ENCODE data around the gene DPEP3.
"Not testable (repeated sequence)": the region's sequence is repeated elsewhere in the genome, so short reads cannot be mapped to it uniquely, and the experiment has no call there.

The DPEP3 gene

DNA sequence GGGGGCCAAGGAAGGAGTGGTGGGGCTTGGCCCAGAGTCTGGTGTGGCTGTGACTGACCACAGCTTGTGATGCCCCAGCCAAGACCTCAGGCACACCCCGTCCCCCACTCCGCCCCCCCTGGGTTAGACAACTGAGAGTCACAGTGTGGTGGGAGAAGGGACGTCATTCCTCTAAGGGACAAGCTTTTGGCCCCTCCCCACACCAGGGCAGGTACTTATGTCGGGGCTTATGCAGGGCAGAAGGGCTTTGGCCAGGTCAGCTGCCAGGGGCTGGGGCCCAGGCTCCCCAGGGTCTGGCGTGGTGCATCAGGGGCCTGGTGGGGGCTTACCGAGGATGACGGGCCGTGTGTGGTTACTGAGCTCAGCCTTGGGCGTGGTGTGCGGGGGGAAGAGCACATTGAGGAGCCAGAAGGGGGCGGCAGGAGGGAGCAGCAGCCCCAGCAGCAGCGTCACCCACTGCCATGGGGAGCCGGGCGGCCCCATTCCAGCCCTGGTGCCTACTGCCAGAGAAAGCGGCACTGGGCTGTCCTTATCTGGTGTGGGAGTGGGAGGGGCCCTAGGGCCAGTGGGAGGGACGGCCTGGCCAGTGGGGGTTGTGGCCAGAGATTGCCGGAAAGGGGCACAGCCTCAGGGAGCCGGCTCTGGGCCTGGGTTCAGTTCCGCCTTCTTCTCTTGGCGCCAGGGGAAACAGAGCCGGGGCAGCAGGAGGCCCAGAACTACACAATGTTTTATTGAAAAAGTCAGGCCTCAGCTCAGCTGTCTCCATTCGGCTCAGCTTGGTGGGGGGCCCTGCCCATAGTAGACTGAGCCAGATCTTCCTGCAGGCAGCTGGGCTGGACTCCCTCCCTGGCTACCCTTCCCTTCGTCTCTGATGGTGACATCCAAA, 36.4 kb downstream of the DPEP3 start, which contains the start of gene LCAT:
LCAT (minus strand) TSS at position 502 of the 886 bp plus-strand sequence; CDS start at position 483, 19 bp downstream.
- no peak for DNase-seq

DNA sequence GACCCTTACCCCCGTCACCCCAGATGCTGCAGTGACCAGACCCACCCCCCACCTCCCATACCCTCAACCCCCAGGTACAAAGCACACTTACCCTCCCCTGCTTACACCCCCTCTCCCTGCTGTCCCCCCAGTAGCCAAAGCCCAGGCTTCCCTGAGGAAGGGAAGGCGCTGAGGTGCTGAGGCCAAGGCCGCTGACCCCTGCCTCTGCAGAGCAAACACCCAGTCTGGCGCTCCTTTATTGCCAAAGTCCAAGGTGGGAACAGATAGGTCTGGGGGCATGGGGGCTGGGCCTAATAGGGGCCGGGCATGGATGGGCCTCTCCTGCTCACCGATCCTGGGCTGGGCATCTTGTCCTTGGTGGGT, 37.1 kb downstream of the DPEP3 start:
- DNase-seq: no peak

DNA sequence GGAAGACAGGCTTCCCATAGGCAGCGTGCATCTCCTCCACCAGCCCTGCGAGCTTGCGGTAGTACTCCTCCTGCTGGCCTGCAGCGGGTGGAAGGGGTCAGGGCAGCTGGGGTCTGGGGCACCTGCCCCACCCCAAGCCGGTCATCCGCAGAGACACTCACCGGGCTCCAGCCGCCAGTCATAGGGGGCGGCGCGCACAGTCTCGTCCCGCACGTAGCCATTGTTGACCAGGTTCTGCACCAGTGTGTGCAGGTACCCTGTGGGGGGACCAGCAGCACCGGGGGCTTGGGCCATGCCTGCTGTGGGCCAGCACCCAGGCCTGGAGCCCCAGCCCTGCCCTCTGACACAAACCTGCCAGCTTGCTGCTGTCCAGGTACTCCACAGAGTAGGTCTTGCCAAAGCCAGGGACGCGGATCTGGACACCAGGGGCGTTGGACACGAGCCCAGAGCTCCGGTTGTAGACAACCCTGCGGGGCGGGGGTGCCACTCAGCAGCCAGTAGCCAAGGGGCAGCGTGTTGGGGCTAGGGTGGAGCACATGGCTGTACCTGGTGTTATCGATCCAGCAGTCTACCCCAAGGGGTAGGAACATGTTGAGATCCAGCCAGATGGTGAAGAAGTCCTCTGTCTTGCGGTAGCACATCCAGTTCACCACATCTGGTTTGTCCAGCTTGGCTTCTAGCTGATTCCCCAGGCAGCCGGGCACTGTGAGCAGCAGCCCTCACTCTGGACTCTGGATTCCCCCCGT, 37.6 kb downstream of the DPEP3 start:
- no peak for DNase-seq

DNA sequence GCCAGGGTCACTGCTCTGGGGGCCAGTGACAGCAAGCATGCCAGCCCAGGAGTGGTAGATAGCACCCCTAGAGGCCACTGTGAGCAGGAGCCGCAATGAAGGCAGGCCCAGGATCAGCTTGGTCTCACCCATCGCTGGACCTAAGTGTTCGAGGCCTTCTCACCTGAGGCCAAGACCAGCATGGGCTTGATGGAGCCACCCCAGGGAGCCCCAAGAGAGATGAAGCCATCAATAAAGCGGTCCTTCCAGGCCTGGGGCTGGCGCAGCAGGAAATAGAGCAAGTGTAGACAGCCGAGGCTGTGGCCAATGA, 38.1 kb downstream of the DPEP3 start:
- peak; percentile 45 for DNase-seq

DNA sequence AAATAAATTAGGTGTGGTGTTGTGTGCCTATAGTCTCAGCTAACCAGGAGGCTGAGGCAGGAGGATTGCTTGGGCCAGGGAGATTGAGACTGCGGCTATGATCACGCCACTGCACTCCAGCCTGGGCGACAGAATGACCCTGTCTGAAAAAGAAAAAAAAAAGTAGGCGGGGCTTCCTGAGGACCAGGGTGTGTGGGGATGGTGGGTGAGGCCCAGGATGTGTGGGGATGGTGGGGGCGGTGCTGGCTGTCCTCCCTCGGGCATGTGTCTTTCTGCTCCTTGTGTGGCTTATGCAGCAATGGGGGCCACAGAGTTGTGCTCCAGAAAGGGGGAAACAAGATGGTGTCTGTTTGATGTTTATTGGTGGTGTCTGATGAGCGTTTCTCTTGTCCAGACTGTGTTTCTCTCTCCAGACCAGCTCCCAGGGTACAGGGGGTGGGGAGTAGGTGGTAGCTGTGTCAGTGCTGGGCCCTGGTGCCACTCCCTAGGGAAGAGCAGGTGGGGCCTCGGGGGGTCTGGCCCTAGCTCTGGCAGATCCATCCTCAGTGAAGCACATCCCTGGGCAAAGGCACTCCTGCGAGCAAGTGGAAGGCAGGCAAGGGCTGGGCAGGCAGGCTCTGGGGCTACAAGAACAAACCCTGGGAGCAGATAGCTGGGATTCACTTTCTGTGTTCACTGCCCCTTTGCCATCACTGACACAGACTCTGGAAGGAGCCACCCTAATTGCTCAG, 38.7 kb downstream of the DPEP3 start:
- DNase-seq: no peak

DNA sequence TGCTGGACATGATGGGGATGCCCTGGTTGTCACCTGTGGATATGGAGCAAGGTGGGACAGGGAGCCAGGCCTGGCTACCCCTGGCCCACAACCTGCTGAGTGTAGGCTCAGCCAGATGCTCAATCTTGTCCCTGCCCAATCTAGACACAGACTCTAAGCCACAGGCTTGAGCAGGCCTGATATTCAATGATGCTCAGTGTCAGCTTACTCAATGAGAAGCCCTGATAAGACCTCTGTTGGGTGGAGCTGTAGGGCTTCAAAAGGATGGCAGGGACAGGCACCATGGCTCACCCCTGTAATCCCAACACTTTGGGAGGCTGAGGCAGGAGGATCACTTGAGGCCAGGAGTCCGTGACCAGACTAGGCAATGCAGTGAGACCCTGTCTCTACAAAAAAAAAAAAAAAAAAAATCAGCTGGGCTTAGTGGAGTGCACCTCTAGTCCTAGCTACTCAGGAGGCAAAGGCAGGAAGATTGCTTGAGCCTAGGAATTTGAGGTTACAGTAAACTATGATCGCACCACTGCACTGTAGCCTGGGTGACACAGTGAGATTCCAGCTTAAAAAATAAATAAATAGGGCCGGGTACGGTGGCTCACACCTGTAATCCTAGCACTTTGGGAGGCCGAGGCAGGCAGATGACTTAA, 39.7 kb downstream of the DPEP3 start:
- DNase-seq: no peak

DNA sequence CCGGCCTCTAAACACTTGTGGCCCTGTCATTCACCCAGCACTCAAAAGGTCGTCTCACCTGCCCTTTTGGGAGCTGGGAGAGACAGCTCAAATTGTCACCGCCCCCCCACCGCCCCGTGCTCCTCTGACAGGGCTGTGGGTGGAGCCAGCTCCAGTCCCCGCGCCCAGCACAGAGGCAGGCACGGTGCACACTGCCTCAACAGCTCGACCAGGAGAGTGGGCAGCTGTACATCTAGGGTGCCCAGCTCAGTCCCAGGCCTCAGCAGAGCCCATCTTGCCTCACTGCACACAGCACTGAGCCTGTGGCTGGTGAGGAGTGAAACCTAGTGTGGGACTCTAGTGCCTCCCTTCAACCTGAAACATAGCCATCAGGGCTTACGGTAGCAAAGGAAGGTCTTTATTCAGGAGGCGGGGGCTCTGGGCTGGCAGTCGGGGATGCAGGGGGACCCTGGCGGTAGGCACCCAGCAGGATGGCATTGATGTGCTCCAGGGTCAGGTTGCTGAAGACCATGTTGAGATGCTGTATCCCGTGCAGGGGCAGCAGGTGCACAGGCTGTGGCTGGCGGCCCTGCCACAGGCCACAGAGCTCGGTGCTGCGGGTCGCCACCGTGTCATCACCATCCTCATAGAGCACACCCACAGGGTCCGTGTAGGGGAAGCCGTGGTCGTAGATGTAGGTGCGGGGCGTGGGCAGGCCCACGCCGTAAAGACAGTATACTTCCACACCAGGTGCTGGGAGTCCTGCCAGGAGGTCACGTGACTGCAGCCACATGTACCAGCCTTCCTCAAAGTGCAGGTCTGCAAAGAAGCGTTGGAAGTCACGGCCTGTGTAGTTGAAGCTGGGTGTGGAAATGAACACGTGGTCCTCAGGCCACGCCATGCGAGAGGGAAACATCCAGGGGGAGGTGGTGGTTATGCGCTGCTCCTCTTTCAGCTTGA, 40.5 kb downstream of the DPEP3 start:
- peak; percentile 29 for DNase-seq

DNA sequence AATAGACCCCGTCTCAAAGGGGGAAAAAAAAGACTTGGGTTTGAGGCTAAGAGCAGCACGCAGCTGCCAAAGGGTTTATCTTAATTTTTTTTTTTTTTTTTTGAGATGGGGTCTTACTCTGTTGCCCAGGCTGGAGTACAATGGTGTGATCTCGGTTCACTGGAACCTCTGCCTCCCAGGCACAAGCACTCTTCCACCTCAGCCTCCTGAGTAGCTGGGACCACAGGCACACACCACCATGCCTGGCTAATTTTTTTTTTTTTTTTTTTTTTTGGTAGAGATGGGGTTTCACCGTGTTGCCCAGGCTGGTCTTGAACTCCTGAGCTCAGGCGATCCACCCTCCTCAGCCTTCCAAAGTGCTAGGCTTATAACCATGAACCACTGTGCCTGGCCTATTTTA, 42.6 kb downstream of the DPEP3 start:
- not testable (repeated sequence) for DNase-seq

DNA sequence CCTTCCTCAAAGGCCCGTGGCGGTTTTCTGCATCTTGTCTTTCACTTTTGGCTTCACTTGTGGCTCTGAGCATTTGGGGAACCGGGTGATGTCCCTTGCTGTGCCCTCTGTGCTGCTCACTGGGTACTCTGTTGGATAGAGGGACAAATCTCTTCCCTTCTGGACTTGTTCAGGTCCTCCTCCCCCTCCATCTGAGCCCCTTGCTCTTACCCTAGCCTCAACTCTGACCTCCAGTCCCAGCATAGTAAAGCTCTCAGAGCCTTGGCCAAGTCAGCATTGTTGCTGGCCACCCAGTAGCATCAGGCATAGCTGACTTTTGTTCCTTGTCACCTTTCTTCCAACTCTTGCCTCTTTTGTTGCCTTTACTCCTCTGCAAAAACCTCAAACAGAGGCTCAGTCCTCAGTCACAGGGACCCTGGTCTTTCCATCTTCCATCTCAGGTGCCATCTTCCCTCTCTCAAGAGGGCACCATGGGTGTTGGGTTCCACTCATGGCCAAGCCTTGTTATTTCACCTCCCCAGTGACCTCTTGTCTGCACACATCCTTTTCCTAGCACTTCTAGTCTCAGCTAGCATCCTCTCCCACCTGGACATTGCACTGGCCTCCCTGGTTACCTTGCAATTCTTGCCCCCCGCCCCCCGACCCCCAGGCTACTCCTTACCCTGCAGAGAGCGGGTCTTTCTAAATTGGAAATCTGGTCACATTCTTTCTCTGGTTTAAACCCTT, 43.3 kb downstream of the DPEP3 start:
- DNase-seq: peak; percentile 84

DNA sequence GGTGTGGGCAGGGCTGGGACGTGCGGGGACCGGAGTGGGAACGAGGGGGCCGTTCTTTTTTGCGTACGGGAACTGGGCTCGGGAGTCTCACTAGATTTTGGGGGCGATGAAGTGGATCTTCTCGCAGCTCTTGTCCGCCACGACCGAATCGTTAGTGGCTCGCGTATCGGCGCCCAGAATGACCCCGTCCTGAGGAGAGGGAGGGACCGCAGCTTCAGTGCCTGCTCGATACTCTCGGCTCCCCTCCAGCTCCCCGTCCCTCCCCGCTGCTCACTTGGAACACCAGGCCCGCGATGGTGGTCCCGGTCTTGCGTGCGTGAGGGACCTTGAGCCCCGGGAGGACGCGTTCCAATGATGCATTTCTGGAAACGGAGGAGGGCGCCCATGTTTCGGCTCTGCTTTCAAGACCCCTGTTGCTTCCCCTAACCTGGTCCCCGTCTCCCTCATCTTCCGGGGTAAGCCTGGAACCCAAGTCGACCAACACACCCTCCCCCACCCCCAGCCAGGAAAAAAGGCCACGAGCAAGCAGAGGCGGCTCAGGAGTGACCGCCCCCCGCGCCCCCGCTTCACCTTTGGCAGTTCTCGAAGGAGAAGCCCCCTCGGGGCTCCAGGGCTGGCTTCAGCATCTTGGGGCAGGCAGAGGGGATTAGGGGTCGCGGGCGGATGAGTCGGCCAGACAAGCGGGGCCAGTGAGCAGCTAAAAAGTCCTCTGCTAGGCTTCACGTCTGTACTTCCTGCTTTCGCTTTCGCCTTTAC, 44.0 kb downstream of the DPEP3 start, which contains the start of gene PSMB10:
PSMB10 (minus strand) TSS at position 727 of the 756 bp plus-strand sequence; CDS start at position 626, 101 bp downstream.
- DNase-seq: no peak

DNA sequence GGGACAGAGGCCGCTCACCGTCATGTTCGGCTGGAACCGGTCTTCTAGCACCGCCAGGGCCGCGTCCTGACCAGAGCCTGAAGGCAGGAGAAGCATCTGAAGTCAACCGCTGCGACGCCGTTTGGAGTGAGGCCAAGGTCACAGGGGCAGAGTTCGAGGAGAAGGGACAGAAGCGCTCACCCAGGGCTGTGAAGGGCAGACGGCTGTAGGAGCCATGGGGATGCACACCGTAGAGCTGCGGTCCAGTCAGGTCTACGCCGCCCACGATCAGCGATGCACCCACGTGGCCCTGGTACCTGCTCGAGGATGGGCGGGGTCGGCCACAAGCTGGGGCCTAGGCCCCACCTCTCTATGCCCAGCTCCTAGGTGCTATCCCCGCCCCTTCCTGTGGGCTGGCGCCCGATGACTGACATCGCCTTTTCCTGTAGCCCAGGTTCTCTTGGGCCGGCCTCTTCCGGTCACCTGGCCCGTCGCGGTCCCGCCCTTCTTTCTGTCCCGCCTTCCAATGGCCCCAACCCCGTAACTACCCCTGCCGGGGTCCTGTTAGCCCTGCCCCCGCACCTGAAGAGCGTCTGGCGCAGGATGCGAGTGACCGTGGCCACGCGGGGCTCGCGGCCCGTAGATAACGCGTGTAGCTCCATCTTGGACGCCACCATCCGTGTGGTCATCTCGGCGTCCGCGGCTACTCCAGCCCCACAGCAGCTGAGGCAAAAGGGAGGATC, 44.7 kb downstream of the DPEP3 start:
- DNase-seq: peak; percentile 98

DNA sequence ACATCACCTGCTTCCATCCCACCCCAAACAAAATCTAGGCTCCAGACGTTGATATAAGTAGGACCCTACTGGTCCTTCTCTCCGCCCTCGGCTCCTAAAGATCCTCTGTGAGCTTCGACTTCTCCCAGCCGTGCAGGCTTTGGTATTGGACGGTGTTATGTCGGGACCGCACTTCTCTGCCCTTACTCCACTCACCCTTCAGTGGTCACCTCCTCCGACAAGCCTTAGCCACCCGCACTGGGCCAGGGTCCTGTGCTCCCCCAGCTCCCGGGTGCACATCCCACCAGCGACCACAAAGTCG, 45.2 kb downstream of the DPEP3 start:
- DNase-seq: no peak

DNA sequence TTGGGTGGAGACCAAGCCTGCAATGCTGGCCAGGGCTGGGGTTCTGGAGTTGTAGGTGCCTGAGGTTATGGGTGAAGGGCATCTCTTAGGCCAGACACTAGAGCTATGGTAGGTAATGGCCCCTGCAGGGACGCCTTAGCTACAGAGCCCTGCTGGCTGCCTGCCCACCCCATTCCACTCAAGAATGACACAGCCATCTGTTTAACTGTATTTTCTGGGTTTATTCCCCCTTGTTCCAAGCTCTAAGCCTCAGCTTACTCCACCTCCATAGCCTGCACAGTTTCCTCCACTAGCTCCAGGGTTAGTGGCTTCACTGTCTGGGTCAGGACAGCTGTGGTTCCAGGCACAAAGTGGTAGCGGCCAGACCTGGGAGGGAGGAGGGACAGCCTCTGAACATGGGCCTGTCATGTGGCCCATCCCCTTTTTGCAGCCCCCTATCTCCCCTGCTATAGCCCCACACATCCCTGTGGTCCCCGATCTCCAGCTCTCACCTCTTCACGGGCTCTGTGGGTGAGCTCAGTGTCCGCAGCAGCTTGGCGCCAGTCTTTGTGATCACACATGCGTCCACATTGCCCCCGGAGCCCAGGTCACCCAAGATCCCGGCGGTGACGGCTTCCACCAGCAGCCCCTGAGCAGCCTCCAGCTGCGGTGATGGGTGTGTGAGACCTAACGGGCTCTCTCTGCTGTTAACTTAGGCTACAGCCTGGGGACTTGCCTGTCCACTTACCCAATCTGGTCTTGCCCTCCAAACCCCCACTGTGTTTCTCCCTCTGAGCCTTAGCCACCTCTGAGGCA, 45.8 kb downstream of the DPEP3 start:
- no peak for DNase-seq

DNA sequence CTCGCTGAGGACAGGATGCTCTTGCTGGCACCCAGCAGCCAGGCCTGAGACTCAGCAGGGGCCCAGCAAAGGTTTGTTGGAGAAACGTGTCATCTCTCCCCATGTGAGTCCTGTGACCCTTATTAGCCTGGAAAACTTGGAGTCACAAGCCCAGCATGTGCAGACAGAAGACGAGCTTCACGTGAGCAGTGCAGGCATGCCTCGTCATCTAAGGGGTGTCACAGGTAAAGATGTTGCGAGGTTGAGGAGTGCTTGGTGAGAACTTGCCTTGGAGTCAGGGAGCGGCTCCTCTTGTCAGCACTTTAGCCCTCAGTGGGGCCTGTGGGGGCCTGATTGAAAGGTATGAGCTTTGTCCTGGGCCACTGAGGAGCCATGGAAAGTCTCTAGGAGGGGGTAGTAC, 46.5 kb downstream of the DPEP3 start:
- DNase-seq: no peak

DNA sequence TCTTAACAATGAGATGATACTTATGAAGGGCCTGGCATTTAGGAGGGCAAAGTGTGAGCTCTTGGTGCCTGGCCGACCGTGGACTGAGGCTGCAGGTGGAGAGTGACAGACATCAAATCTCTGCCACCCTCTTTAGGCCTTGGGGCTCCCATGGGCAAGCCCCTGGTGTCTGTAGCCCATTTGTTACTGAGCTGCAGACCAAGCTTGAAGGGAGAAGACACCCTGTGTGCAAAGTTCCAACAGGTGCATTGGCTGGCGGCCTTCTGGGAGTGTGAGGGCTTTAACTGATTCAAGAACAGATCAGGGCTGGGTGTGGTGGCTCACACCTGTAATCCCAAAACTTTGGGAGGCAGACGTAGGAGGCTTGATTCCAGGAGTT, 47.8 kb downstream of the DPEP3 start:
- DNase-seq: no peak

DNA sequence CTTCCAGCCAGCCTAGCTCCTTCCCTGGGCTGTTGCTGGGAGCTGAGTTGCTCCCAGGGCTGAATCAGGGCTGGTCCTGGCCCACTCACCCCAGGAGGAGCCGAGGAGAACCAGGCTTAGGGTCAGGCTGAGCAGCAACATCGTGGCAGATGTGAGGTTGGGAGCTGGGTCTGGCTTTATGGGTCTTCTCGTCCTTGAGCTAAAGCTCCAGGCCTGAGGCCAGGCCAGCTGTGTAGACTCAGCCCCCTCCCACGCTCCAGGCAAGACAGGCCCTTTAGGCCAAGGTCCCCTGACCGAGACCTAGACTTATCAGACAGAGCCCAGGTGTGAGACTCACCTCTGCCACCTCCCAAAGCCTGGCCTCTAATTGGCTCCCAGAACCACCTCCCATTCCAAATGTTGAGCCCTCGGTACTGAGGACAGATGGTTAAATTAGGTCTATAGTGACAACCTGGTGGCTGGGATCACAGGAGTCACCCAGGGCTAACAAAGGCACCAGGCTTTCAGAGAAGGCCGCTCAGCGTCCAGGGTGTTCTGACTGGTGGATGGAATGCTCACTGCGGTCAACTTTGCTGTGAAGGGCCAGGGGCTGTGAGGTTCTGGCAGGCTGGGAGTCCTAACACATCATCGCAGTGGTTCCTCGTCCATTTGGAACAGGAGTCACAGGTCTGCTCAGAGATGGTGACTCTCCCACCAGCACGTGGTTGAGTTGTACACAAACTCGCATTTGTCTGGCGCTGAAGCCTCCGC, 48.4 kb downstream of the DPEP3 start, which contains the start of gene CTRL:
CTRL (minus strand) TSS at position 151 of the 750 bp plus-strand sequence; CDS start at position 141, 10 bp downstream.
- DNase-seq: no peak

DNA sequence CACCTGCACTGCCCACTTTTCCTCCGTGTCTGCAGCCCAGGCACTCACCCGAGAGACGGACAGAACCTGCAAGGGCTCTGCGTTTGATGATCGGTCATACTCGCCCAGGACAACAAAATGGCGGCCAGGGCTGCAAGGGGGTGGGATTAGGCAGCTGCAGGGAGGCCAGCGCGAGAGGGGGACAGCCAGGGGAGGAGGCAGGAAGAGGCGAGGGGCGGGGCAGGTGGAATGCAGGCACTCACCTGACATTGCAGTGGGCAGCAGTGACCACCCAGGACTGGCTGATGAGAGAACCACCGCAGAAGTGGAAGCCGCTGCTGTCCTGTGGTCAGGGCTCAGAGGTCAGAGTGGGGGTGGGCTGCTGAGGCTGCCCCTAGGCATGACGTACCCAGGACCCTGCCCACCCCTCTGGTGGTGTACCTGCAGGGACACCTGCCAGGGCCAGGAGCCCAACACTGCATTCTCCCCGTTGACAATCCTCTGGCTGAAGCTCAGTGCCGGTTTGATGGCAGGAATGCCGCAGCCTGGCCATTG, 49.6 kb downstream of the DPEP3 start:
- DNase-seq: no peak

DNA sequence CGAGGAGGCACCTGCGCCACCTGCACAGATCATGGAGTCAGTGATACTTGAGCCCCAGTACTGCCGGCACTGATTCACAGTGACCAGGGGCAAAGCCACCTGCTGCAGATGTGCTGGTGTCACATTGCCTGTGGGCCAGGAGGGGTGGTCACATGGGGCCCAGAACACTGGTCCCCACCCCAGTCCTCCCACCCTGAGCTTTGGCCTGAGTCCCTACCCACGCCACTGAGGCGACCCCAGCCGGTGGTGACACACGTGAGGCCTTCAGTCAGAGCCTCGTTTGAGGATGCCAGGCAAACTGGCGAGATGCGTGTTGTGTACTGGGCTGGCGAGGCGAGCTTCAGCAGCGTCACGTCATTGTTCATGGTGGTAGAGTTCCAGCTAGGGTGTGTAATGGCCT, 50.1 kb downstream of the DPEP3 start:
- no peak for DNase-seq
